ENCODE data around the gene STAT2. TPM values are rescaled to one million over a fixed set of nuclear protein-coding genes. Genes with fewer than 3 reads are reported as not detected.

Gene STAT2
- total and polyA plus RNA-seq, 2 of the 13 experiments (the other 11 are each of a cell fraction or from before 2014, with no cell fraction given), result 43.5 to 84.6 TPM

DNA sequence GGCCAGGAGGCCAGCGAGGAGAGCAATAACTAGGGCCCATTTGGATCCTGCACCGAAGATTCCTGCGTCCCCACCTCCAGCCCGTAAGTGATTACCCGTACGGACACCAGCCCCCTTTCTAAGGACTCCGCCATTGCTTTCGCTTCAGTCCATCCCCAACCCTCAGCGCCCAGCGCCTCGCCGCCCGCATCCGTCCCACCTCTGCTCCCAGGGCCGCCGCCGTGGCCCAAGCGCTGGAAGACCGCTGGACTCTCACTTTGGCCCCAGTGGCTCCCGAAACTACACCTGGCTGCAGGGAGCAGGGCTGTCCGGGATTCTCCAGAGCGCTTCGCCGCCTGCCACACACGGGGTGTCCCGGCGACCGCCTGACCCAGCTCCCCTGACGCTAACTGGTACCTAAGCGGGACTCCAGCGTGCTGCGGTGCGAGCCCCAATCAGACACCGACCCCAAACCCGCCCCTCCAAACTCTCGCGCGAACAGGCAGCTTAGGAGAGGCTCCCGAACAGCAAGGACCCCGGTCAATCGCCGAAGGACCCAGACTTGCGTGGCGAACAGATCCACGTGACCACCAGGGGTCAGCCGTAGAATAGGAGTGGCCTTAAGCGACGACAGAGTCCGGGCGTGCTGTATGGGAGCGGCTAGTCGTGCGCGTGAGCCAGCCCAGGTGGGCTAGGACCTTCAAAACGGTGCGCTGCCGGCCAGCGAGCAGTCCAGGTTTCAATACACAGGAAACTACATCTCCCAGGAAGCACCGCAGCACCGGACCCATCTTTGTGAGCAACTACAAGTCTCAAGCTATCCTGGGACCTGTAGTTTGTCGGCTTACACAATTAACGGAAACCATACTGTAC lies 44.1 kb downstream of the STAT2 start, which contains the start of gene CNPY2 (continued):
- TF ChIP-seq PHF21A (CRISPR knock-in tag; IDR thresholded peaks at IDR 0.05) (peak; percentile 89), ZNF678 (CRISPR knock-in tag; IDR thresholded peaks at IDR 0.05) (peak; percentile 64; the same call in 1 of the 2 replicates), MAX (IDR thresholded peaks at IDR 0.05) (peak; percentile 91), ZNF670 (CRISPR knock-in tag; IDR thresholded peaks at IDR 0.05; ENCODE audit: borderline replicate concordance) (no peak), HNF4A (CRISPR knock-in tag; IDR thresholded peaks at IDR 0.05) (peak; percentile 52; the same call in 1 of the 2 replicates), PBX3 (CRISPR knock-in tag; IDR thresholded peaks at IDR 0.05; ENCODE audit: borderline replicate concordance) (0 out of 2 replicates have a peak, but pooled peaks have one; percentile 73), ZNF317 (CRISPR knock-in tag; IDR thresholded peaks at IDR 0.05) (no peak), SETDB1 (CRISPR knock-in tag; IDR thresholded peaks at IDR 0.05; ENCODE audit: borderline replicate concordance) (no peak), ZNF777 (CRISPR knock-in tag; IDR thresholded peaks at IDR 0.05) (no peak), ARNTL (CRISPR knock-in tag; IDR thresholded peaks at IDR 0.05) (peak; percentile 97), ZNF121 (CRISPR knock-in tag; IDR thresholded peaks at IDR 0.05) (no peak), ZNF33B (CRISPR knock-in tag; IDR thresholded peaks at IDR 0.05) (0 out of 2 replicates have a peak, but pooled peaks have one; percentile 71), ZNF160 (CRISPR knock-in tag; IDR thresholded peaks at IDR 0.05) (peak; percentile 70; the same call in 1 of the 2 replicates), TIGD3 (CRISPR knock-in tag; IDR thresholded peaks at IDR 0.05; ENCODE audit: borderline replicate concordance) (no peak), CBFB (CRISPR knock-in tag; IDR thresholded peaks at IDR 0.05) (peak; percentile 34; the same call in 1 of the 2 replicates), SMARCC2 (IDR thresholded peaks at IDR 0.05) (no peak), ATAD3A (CRISPR knock-in tag; IDR thresholded peaks at IDR 0.05) (no peak), ATM (IDR thresholded peaks at IDR 0.05; ENCODE audit: borderline replicate concordance) (no peak; the same call in 1 of the 2 replicates)
- TF ChIP-seq, protein P1, sequence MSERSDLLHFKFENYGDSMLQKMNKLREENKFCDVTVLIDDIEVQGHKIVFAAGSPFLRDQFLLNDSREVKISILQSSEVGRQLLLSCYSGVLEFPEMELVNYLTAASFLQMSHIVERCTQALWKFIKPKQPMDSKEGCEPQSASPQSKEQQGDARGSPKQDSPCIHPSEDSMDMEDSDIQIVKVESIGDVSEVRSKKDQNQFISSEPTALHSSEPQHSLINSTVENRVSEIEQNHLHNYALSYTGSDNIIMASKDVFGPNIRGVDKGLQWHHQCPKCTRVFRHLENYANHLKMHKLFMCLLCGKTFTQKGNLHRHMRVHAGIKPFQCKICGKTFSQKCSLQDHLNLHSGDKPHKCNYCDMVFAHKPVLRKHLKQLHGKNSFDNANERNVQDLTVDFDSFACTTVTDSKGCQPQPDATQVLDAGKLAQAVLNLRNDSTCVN (CRISPR knock-in tag; IDR thresholded peaks at IDR 0.05; ENCODE audit: borderline replicate concordance), result peak; percentile 17; the same call in 1 of the 2 replicates
- TF ChIP-seq, protein P2, sequence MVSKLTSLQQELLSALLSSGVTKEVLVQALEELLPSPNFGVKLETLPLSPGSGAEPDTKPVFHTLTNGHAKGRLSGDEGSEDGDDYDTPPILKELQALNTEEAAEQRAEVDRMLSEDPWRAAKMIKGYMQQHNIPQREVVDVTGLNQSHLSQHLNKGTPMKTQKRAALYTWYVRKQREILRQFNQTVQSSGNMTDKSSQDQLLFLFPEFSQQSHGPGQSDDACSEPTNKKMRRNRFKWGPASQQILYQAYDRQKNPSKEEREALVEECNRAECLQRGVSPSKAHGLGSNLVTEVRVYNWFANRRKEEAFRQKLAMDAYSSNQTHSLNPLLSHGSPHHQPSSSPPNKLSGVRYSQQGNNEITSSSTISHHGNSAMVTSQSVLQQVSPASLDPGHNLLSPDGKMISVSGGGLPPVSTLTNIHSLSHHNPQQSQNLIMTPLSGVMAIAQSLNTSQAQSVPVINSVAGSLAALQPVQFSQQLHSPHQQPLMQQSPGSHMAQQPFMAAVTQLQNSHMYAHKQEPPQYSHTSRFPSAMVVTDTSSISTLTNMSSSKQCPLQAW (CRISPR knock-in tag; IDR thresholded peaks at IDR 0.05), result peak; percentile 90; the same call in 1 of the 2 replicates
- TF ChIP-seq, protein P3, sequence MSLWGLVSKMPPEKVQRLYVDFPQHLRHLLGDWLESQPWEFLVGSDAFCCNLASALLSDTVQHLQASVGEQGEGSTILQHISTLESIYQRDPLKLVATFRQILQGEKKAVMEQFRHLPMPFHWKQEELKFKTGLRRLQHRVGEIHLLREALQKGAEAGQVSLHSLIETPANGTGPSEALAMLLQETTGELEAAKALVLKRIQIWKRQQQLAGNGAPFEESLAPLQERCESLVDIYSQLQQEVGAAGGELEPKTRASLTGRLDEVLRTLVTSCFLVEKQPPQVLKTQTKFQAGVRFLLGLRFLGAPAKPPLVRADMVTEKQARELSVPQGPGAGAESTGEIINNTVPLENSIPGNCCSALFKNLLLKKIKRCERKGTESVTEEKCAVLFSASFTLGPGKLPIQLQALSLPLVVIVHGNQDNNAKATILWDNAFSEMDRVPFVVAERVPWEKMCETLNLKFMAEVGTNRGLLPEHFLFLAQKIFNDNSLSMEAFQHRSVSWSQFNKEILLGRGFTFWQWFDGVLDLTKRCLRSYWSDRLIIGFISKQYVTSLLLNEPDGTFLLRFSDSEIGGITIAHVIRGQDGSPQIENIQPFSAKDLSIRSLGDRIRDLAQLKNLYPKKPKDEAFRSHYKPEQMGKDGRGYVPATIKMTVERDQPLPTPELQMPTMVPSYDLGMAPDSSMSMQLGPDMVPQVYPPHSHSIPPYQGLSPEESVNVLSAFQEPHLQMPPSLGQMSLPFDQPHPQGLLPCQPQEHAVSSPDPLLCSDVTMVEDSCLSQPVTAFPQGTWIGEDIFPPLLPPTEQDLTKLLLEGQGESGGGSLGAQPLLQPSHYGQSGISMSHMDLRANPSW (CRISPR knock-in tag; IDR thresholded peaks at IDR 0.05; ENCODE audit: borderline replicate concordance), result peak; percentile 95; the same call in 1 of the 2 replicates
